GM12878 (cell line): ENCODE measurements around the gene BAIAP2L1. TPM values are rescaled to one million over a fixed set of nuclear protein-coding genes. Genes with fewer than 3 reads are reported as not detected.

Source experiments
- ATAC-seq: fragments of 200-7000 bp; cut with Tn5 transposase; 3 replicates; pipeline ENCODE4 v1.9.1; 2020; ENCODE audit warnings: mild to moderate bottlenecking, moderate library complexity
- BruUV-seq: library from RNA; stranded (reverse); fragments of 400-500 nt; replicated peaks from 2 replicates; lab custom pipeline; 2021; lab: Mats Ljungman, UMichigan
- CTCF ChIA-PET: fragments of 300-600 bp; sonication (Branson Sonifier 250); formaldehyde crosslinking; extraction: SDS; loops from one replicate; lab custom pipeline; 2021; ENCODE audit warnings: inconsistent platforms; lab: Yijun Ruan, JAX
- POLR2A ChIA-PET: fragments of 350-600 bp; formaldehyde crosslinking; extraction: SDS; loops from one replicate; lab custom pipeline; 2021; ENCODE audit warnings: inconsistent platforms; lab: Charles Lee
- RAD21 ChIA-PET: fragments of 300-600 bp; sonication (Branson Sonifier 250); formaldehyde crosslinking; loops from one replicate; lab custom pipeline; 2023; ENCODE audit warnings: antibody characterized with exemption; ENCODE audit not compliant: unreplicated experiment; lab: Charles Lee
- SMC1A ChIA-PET: fragments of 300-600 bp; sonication (Branson Sonifier 250); formaldehyde crosslinking; loops from one replicate; lab custom pipeline; 2023; ENCODE audit not compliant: unreplicated experiment, uncharacterized antibody; lab: Charles Lee
- DNase-seq: peaks from one replicate; pipeline ENCODE4 v3.0.0-alpha.2; 2011; ENCODE audit warnings: low read depth, low spot score
- FAIRE-seq: peaks from 3 replicates; lab custom pipeline; 2011; peaks lifted over from hg19 to GRCh38; lab: Jason Lieb, UNC
- H2AFZ ChIP-seq: 2 replicates; pipeline ENCODE4 v1.6.0; 2011; ENCODE audit warnings: low read depth, low read length, control low read depth; ENCODE audit not compliant: control insufficient read depth
- H3K27ac ChIP-seq: 2 replicates; pipeline ENCODE4 v1.5.1; 2011; ENCODE audit warnings: control low read depth; ENCODE audit not compliant: control insufficient read depth, insufficient read depth
- H3K27me3 ChIP-seq, 2 experiments: replicated peaks in 1 of 2; 2 replicates each; pipeline versions ENCODE4 v1.6.0 to v1.6.1; 2011; ENCODE audit warnings: low read length in 1 of 2; ENCODE audit not compliant: control insufficient read depth in 2 of 2, insufficient read depth in 2 of 2
- H3K36me3 ChIP-seq, 2 experiments: 2 replicates each; pipeline ENCODE4 v1.5.1; 2011; ENCODE audit warnings: low read length in 1 of 2; ENCODE audit not compliant: control insufficient read depth in 2 of 2, insufficient read depth in 2 of 2
- H3K4me1 ChIP-seq: 2 replicates; pipeline ENCODE4 v1.6.1; 2011; ENCODE audit warnings: mild to moderate bottlenecking, low read length, moderate library complexity, mixed read lengths; ENCODE audit not compliant: control insufficient read depth, insufficient read depth
- H3K4me2 ChIP-seq: 2 replicates; pipeline ENCODE4 v1.6.0; 2011; ENCODE audit warnings: control low read depth; ENCODE audit not compliant: control insufficient read depth, insufficient read depth
- H3K4me3 ChIP-seq: fragments of 200-600 bp; sonication (generic); 2 replicates; pipeline ENCODE4 v1.5.1; 2016
- H3K79me2 ChIP-seq: 2 replicates; pipeline ENCODE4 v1.6.0; 2011; ENCODE audit warnings: low read length; ENCODE audit not compliant: control insufficient read depth, insufficient read depth
- H3K9ac ChIP-seq: 2 replicates; pipeline ENCODE4 v1.8.0; 2011; ENCODE audit warnings: low read length, control low read depth, mixed read lengths; ENCODE audit not compliant: control insufficient read depth, insufficient read depth
- H3K9me3 ChIP-seq: replicated peaks from 3 replicates; pipeline ENCODE4 v1.5.1; 2011; ENCODE audit warnings: mild to moderate bottlenecking, low read length; ENCODE audit not compliant: control insufficient read depth, insufficient read depth
- H4K20me1 ChIP-seq: 2 replicates; pipeline ENCODE4 v1.6.0; 2011; ENCODE audit not compliant: control insufficient read depth, insufficient read depth
- MXI1 ChIP-seq: fragments of 150-350 bp; IDR thresholded peaks from 2 replicates; pipeline ENCODE4 v1.6.1; 2011; ENCODE audit warnings: low read depth, mild to moderate bottlenecking, inconsistent platforms, low read length, improper control_type of control experiment
- NR2C1 ChIP-seq: fragments of 450-650 bp; IDR thresholded peaks from 2 replicates; pipeline ENCODE4 v1.6.1; 2017; ENCODE audit warnings: antibody characterized with exemption, mild to moderate bottlenecking, moderate library complexity
- POLR2AphosphoS2 ChIP-seq: IDR thresholded peaks from 2 replicates; pipeline ENCODE4 v1.6.1; 2011; ENCODE audit warnings: low read depth, mild to moderate bottlenecking, low read length, improper control_type of control experiment, moderate library complexity
- RAD21 ChIP-seq: IDR thresholded peaks from 2 replicates; pipeline ENCODE4 v1.6.1; 2011; ENCODE audit warnings: mild to moderate bottlenecking, low read depth, low read length, moderate library complexity; ENCODE audit not compliant: insufficient read depth
- SMAD5 ChIP-seq: IDR thresholded peaks from 2 replicates; pipeline ENCODE4 v1.6.1; 2016; ENCODE audit warnings: antibody characterized with exemption, low read depth
- SREBF1 ChIP-seq: IDR thresholded peaks from 2 replicates; pipeline ENCODE4 v1.6.1; 2012; ENCODE audit warnings: mild to moderate bottlenecking, low read length
- WRNIP1 ChIP-seq: IDR thresholded peaks from 2 replicates; pipeline ENCODE4 v1.6.1; 2011; ENCODE audit warnings: low read depth, low read length, improper control_type of control experiment, borderline replicate concordance
- WGBS: methylation state at CpG from one replicate; pipeline ENCODE4 v1.1.6; 2016; ENCODE audit warnings: low lambda C conversion rate; ENCODE audit not compliant: insufficient replicate concordance, insufficient coverage; ENCODE audit errors: missing lambda C conversion rate; 5-methylcytosine and 5-hydroxymethylcytosine counted together
- in situ Hi-C: fragments of 300-500 bp; cut with MboI; formaldehyde crosslinking; loops from 9 replicates; pipeline ENCODE4 v1.14.3; 2018; ENCODE audit warnings: mixed read lengths
- intact Hi-C: fragments of 100-400 bp; cut with micrococcal nuclease; formaldehyde crosslinking; loops from one replicate; pipeline ENCODE4 v1.14.2; 2022; ENCODE audit not compliant: unreplicated experiment
- polyA plus RNA-seq, 11 experiments: library from polyadenylated mRNA; depleted of rRNA in 4 of 11; unstranded in 6 of 11; stranded (reverse) in 5 of 11; fragments of >200 nt; fragmentation: Nextera tagmentation in 4 of 11; fragmentation: Illumina TruSeq in 1 of 11; extraction: Ambion mirVana in 4 of 11; extraction: Trizol in 1 of 11; gene quantifications; 1 replicate in 1 of 11; 2 replicates in 10 of 11; pipeline versions ENCODE4 v1.2.1 to v1.2.3, GENCODE V29; 2011 to 2016; ENCODE audit warnings: inconsistent platforms in 2 of 11, missing spikeins in 2 of 11, low read depth in 1 of 11
- total RNA-seq, 4 experiments: library from RNA; depleted of rRNA in 3 of 4; stranded (reverse); fragments of >200 nt in 3 of 4; fragmentation: Illumina TruSeq in 1 of 4; extraction: Trizol in 1 of 4; gene quantifications; 2 replicates each; pipeline versions ENCODE4 v1.2.1 to v1.2.3, GENCODE V29; 2013 to 2021
- TF ChIP-seq, protein P1 (sequence below), 3 experiments: IDR thresholded peaks in 2 of 3; conservative IDR thresholded peaks in 1 of 3; 2 replicates each; pipeline ENCODE4 v1.5.1; 2011; ENCODE audit warnings: low read depth in 3 of 3, low read length in 3 of 3, mild to moderate bottlenecking in 3 of 3, control low read depth in 2 of 3, moderate library complexity in 2 of 3, inconsistent platforms in 1 of 3, mixed read lengths in 1 of 3; ENCODE audit not compliant: control insufficient read depth in 2 of 3, insufficient read depth in 1 of 3; ENCODE audit errors: extremely low read depth in 1 of 3

The BAIAP2L1 gene
- total and polyA plus RNA-seq, 10 of the 15 experiments (the other 5 are each of a cell fraction or from before 2014, with no cell fraction given), result 8.9 to 60.2 (median 35.7) TPM

GRCh38 chr7:98266840-98267239 lies 134.1 kb downstream of the BAIAP2L1 start:
- Histone ChIP-seq H3K27me3 (no peaks in the 10 kb centered on the region), H3K9me3 (no peaks in the 10 kb centered on the region; the same call in 2 of the 3 replicates), H4K20me1 (no peaks in the 10 kb centered on the region), H3K4me2 (no peak overlapping the region), H3K9ac (no peak overlapping the region), H3K36me3 (no peaks in the 10 kb centered on the region), H3K4me1 (no peaks in the 10 kb centered on the region), H2AFZ (no peak overlapping the region), H3K27ac (no peak overlapping the region), H3K4me3 (no peak overlapping the region), H3K79me2 (no peaks in the 10 kb centered on the region)
- peak; percentile 79 for ATAC-seq
- no peak for FAIRE-seq
- SMC1A ChIA-PET, result interaction anchor here (0.6 to 2.0 kb wide), 2 partner anchors 135 to 387 kb away, joined by 3 to 5 read pairs; partner anchors contain the start of gene BAIAP2L1
- RAD21 ChIA-PET, result interaction anchor here (0.6 kb wide), 1 partner anchor 132 kb away, joined by 3 read pairs; no protein-coding TSS in a partner anchor
- BruUV-seq, result no TSS peak
- in situ Hi-C loops, result no loop called here
- WGBS, result 36% methylated on average over 2 of the region's 2 CpGs
- intact Hi-C loops, result no loop called here
- DNase-seq, result no peak
- no peak for TF ChIP-seq SMAD5
- TF ChIP-seq NR2C1, result no peak
- no peak for TF ChIP-seq MXI1
- 0 out of 2 replicates have a peak, but pooled peaks have one; percentile 6 for TF ChIP-seq RAD21
- TF ChIP-seq SREBF1, result no peak
- TF ChIP-seq POLR2AphosphoS2, result no peak
- TF ChIP-seq, protein P1, sequence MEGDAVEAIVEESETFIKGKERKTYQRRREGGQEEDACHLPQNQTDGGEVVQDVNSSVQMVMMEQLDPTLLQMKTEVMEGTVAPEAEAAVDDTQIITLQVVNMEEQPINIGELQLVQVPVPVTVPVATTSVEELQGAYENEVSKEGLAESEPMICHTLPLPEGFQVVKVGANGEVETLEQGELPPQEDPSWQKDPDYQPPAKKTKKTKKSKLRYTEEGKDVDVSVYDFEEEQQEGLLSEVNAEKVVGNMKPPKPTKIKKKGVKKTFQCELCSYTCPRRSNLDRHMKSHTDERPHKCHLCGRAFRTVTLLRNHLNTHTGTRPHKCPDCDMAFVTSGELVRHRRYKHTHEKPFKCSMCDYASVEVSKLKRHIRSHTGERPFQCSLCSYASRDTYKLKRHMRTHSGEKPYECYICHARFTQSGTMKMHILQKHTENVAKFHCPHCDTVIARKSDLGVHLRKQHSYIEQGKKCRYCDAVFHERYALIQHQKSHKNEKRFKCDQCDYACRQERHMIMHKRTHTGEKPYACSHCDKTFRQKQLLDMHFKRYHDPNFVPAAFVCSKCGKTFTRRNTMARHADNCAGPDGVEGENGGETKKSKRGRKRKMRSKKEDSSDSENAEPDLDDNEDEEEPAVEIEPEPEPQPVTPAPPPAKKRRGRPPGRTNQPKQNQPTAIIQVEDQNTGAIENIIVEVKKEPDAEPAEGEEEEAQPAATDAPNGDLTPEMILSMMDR (IDR thresholded peaks at IDR 0.05 in 2 of 3, conservative IDR thresholded peaks at IDR 0.05 in 1 of 3; ENCODE audit: control insufficient read depth in 2 of 3, extremely low read depth in 1 of 3, insufficient read depth in 1 of 3, low read depth in 3 of 3, low read length in 3 of 3), result peak; percentile 20 to 41 (median 24); a peak in 2 of 6 replicates
- TF ChIP-seq WRNIP1, result no peak
- CTCF ChIA-PET, result interaction anchor here (1.5 to 3.1 kb wide), 2 partner anchors 135 to 161 kb away, joined by 4 to 19 read pairs; partner anchors contain the start of genes BAIAP2L1 and LMTK2
- POLR2A ChIA-PET, result no interaction called here
